Neural cell (in vitro differentiated cells): ENCODE results near the gene PEF1. TPM values are rescaled to one million over a fixed set of nuclear protein-coding genes. Genes with fewer than 3 reads are reported as not detected.

Experiments used
- H2AFZ ChIP-seq: fragments of 200-600, 300-800 bp; sonication (generic), shearing (Covaris generic); 2 replicates; pipeline ENCODE4 v1.6.0; 2014; ENCODE audit warnings: low read depth, mild to moderate bottlenecking, antibody characterized with exemption, low read length, moderate library complexity
- H3F3A ChIP-seq: fragments of 200-600 bp; shearing (Covaris generic); 2 replicates; pipeline ENCODE4 v1.6.1; 2016; ENCODE audit warnings: mild to moderate bottlenecking, moderate library complexity, mixed read lengths, antibody characterized with exemption, low read length; ENCODE audit not compliant: insufficient read depth, poor library complexity, severe bottlenecking
- H3K27ac ChIP-seq: fragments of 200-600, 300-800 bp; sonication (generic), shearing (Covaris generic); 2 replicates; pipeline ENCODE4 v1.5.1; 2014; ENCODE audit warnings: mild to moderate bottlenecking, low read length, moderate library complexity
- H3K27me3 ChIP-seq: fragments of 300-800, 200-600 bp; sonication (generic), shearing (Covaris generic); 2 replicates; pipeline ENCODE4 v1.6.0; 2014; ENCODE audit warnings: mild to moderate bottlenecking, low read depth, low read length, moderate library complexity; ENCODE audit not compliant: insufficient read depth
- H3K36me3 ChIP-seq: fragments of 300-800, 200-600 bp; sonication (generic), shearing (Covaris generic); 2 replicates; pipeline ENCODE4 v1.5.1; 2014; ENCODE audit warnings: mild to moderate bottlenecking, antibody characterized with exemption, low read length, moderate library complexity; ENCODE audit not compliant: insufficient read depth
- H3K4me2 ChIP-seq: fragments of 300-800, 200-600 bp; sonication (generic), shearing (Covaris generic); 2 replicates; pipeline ENCODE4 v1.6.0; 2014; ENCODE audit warnings: mild to moderate bottlenecking, low read length
- H3K4me3 ChIP-seq: fragments of 300-800, 200-600 bp; sonication (generic), shearing (Covaris generic); 2 replicates; pipeline ENCODE4 v1.5.1; 2014; ENCODE audit warnings: mild to moderate bottlenecking, low read length, moderate library complexity
- H3K79me2 ChIP-seq: fragments of 200-600 bp; shearing (Covaris generic); replicated peaks from 2 replicates; pipeline ENCODE4 v1.6.0; 2014; ENCODE audit warnings: mild to moderate bottlenecking, low read length, moderate library complexity; ENCODE audit not compliant: insufficient read depth
- H3K9ac ChIP-seq: fragments of 300-800, 200-600 bp; sonication (generic), shearing (Covaris generic); 2 replicates; pipeline ENCODE4 v1.6.1; 2016; ENCODE audit warnings: mild to moderate bottlenecking, low read length, mixed read lengths
- H3K9me2 ChIP-seq: fragments of 200-600 bp; shearing (Covaris generic); 2 replicates; pipeline ENCODE4 v1.6.1; 2016; ENCODE audit warnings: mild to moderate bottlenecking, low read length, mixed read lengths; ENCODE audit not compliant: insufficient read depth
- H3K9me3 ChIP-seq: fragments of 200-600, 300-800 bp; sonication (generic), shearing (Covaris generic); 2 replicates; pipeline ENCODE4 v1.6.1; 2016; ENCODE audit warnings: mild to moderate bottlenecking, mixed run types, low read length, moderate library complexity, mixed read lengths
- H4K20me1 ChIP-seq: fragments of 200-600 bp; shearing (Covaris generic); 2 replicates; pipeline ENCODE4 v1.6.1; 2016; ENCODE audit warnings: mild to moderate bottlenecking, mixed run types; ENCODE audit not compliant: insufficient read depth
- EP300 ChIP-seq: fragments of 450-650 bp; conservative IDR thresholded peaks from 2 replicates; pipeline ENCODE4 v1.6.1; 2014; ENCODE audit warnings: antibody characterized with exemption, mild to moderate bottlenecking, moderate library complexity; ENCODE audit not compliant: poor library complexity, severe bottlenecking
- EZH2 ChIP-seq: fragments of 200-600, 300-800 bp; shearing (Covaris generic), sonication (generic); IDR thresholded peaks from 2 replicates; pipeline ENCODE4 v1.6.1; 2014; ENCODE audit warnings: antibody characterized with exemption, low read length, borderline replicate concordance, mild to moderate bottlenecking; ENCODE audit not compliant: insufficient read depth, poor library complexity, severe bottlenecking
- MXI1 ChIP-seq: fragments of 450-650 bp; conservative IDR thresholded peaks from 2 replicates; pipeline ENCODE4 v1.6.1; 2014; ENCODE audit warnings: antibody characterized with exemption, mild to moderate bottlenecking; ENCODE audit not compliant: poor library complexity, severe bottlenecking
- POLR2AphosphoS5 ChIP-seq: IDR thresholded peaks from 2 replicates; pipeline ENCODE4 v1.6.1; 2012
- RAD21 ChIP-seq: fragments of 450-650 bp; conservative IDR thresholded peaks from 2 replicates; pipeline ENCODE4 v1.6.1; 2014; ENCODE audit warnings: antibody characterized with exemption, mild to moderate bottlenecking, moderate library complexity
- SMC3 ChIP-seq: fragments of 450-650 bp; conservative IDR thresholded peaks from 2 replicates; pipeline ENCODE4 v1.6.1; 2014; ENCODE audit warnings: antibody characterized with exemption, mild to moderate bottlenecking, moderate library complexity; ENCODE audit not compliant: poor library complexity
- TAF1 ChIP-seq: IDR thresholded peaks from 2 replicates; pipeline ENCODE4 v1.6.1; 2012; ENCODE audit warnings: low read depth
- polyA plus RNA-seq: library from polyadenylated mRNA; depleted of rRNA; stranded (reverse); fragments of >200 nt; gene quantifications from 2 replicates; pipeline ENCODE4 v1.2.3, GENCODE V29; 2014
- TF ChIP-seq, protein P1 (sequence below): IDR thresholded peaks from 2 replicates; pipeline ENCODE4 v1.6.1; 2012; ENCODE audit warnings: borderline replicate concordance
- TF ChIP-seq, protein P2 (sequence below): fragments of 450-650 bp; IDR thresholded peaks from 2 replicates; pipeline ENCODE4 v1.5.1; 2014; ENCODE audit warnings: antibody characterized with exemption, mild to moderate bottlenecking, moderate library complexity; ENCODE audit not compliant: poor library complexity, severe bottlenecking

Gene PEF1
- polyA plus RNA-seq, 1 donor from 2014 or later: 48.2 TPM

DNA sequence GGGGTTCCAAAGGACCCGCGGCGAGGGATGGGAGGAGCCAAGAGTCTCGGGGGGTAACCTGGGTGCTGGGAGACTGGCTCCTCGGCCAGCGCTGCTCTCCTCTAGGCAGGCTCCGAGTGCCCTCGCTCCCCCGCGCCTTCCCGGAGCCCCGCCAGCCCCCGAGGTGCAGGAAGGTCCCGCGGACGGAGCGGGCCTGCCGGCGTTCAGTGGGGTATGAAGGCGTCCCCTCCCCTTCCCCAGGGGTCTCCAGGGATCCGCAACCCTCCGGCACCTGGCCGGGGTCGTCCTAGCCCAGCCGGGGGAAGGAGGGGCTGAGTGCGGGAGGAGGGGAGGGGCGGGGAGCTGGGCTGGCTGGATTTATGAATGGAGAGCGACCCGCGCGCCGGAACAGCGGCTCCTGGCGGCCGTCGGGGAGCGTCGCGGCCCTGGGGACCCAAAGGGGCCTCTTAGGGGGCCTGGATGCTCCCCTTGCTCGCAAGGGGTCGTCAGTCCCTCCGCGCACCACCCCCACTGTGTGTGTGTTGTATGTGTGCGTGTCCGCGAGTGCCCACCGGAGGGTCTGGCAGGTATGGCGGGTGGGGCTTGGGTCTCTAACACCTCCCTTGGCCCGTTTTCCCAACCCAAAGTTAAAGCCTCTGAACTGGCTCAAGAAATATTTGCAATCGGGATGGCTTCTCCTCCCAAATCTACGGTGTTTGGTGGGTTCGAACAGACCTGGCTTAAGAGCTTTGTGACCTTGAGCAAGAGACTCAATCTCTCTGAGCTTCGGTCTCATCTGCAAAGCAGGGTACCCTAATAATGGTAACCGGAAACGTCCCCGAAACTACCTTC lies 26.5 kb downstream of the PEF1 start:
- Histone ChIP-seq H3K4me2 (peak overlapping the region; percentile 62), H3K36me3 (no peaks in the 10 kb centered on the region), H3K4me3 (peak overlapping the region; percentile 80), H3K27me3 (peaks cover 18% of the 10 kb centered on the region), H3K9me2 (no peaks in the 10 kb centered on the region), H4K20me1 (no peaks in the 10 kb centered on the region), H3K9me3 (no peaks in the 10 kb centered on the region), H3F3A (no peaks in the 10 kb centered on the region), H3K27ac (no peak overlapping the region), H3K9ac (peak overlapping the region; percentile 66), H2AFZ (peak overlapping the region; percentile 40), H3K79me2 (no peaks in the 10 kb centered on the region)
- TF ChIP-seq EP300 (no peak), MXI1 (no peak), EZH2 (no peak), SMC3 (peak; percentile 69), POLR2AphosphoS5 (no peak), TAF1 (no peak), RAD21 (peak; percentile 56)
- TF ChIP-seq, protein P1, sequence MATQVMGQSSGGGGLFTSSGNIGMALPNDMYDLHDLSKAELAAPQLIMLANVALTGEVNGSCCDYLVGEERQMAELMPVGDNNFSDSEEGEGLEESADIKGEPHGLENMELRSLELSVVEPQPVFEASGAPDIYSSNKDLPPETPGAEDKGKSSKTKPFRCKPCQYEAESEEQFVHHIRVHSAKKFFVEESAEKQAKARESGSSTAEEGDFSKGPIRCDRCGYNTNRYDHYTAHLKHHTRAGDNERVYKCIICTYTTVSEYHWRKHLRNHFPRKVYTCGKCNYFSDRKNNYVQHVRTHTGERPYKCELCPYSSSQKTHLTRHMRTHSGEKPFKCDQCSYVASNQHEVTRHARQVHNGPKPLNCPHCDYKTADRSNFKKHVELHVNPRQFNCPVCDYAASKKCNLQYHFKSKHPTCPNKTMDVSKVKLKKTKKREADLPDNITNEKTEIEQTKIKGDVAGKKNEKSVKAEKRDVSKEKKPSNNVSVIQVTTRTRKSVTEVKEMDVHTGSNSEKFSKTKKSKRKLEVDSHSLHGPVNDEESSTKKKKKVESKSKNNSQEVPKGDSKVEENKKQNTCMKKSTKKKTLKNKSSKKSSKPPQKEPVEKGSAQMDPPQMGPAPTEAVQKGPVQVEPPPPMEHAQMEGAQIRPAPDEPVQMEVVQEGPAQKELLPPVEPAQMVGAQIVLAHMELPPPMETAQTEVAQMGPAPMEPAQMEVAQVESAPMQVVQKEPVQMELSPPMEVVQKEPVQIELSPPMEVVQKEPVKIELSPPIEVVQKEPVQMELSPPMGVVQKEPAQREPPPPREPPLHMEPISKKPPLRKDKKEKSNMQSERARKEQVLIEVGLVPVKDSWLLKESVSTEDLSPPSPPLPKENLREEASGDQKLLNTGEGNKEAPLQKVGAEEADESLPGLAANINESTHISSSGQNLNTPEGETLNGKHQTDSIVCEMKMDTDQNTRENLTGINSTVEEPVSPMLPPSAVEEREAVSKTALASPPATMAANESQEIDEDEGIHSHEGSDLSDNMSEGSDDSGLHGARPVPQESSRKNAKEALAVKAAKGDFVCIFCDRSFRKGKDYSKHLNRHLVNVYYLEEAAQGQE: no peak
- TF ChIP-seq, protein P2, sequence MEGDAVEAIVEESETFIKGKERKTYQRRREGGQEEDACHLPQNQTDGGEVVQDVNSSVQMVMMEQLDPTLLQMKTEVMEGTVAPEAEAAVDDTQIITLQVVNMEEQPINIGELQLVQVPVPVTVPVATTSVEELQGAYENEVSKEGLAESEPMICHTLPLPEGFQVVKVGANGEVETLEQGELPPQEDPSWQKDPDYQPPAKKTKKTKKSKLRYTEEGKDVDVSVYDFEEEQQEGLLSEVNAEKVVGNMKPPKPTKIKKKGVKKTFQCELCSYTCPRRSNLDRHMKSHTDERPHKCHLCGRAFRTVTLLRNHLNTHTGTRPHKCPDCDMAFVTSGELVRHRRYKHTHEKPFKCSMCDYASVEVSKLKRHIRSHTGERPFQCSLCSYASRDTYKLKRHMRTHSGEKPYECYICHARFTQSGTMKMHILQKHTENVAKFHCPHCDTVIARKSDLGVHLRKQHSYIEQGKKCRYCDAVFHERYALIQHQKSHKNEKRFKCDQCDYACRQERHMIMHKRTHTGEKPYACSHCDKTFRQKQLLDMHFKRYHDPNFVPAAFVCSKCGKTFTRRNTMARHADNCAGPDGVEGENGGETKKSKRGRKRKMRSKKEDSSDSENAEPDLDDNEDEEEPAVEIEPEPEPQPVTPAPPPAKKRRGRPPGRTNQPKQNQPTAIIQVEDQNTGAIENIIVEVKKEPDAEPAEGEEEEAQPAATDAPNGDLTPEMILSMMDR: peak; percentile 82

DNA sequence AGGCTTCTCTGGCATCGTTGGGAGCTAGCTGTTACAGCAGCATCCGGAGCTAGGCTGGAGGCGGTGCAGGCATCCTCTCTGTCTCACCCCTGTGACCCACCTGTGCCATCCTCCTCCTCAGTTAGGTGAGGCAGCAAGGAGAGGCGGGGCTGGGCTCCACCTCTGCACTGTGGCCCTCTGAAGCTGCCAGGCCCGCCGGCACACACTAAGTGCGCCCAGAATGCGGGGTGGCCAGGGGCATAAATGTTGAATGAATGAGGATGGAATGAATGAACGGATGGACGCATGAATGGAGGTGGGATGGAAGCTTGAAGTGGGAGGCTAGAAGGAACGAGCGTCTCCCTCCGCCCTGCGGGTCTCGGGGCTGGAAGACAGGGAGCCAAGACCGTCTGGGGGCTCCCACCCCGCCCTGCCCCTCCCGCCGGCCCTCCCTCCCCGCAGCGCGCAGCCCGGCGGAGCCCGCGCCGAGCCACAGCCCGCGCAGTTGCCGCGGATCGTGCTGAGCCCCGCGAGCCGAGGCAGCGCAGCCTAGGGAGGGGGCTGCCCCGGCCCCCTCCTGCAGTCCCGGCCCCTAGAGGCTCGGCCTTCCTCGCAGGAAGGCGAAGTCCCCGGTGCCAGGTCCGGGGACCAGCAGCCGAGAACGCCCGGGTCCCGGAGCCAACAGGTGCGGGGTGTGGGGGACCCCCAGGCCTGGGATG lies 27.3 kb downstream of the PEF1 start, which contains the start of gene HCRTR1:
Gene HCRTR1 (plus strand): TSS at position 472 of the 698 bp plus-strand sequence. CDS start 1,504 bp downstream, outside the sequence.
- H4K20me1 ChIP-seq: no peaks in the 10 kb centered on the region
- peaks cover 18% of the 10 kb centered on the region for H3K27me3 ChIP-seq
- TF ChIP-seq EP300: no peak
- H3K4me2 ChIP-seq: peak within 1 kb of the TSS; percentile 62
- peak within 1 kb of the TSS; percentile 66 for H3K9ac ChIP-seq
- H3K27ac ChIP-seq: no peak within 1 kb of the TSS
- H3K4me3 ChIP-seq: peak within 1 kb of the TSS; percentile 80
- no peaks in the 10 kb centered on the region for H3K79me2 ChIP-seq
- no peaks in the 10 kb centered on the region for H3K9me3 ChIP-seq
- no peaks in the 10 kb centered on the region for H3K9me2 ChIP-seq
- H2AFZ ChIP-seq: peak within 1 kb of the TSS; percentile 40
- no peaks in the 10 kb centered on the region for H3K36me3 ChIP-seq
- H3F3A ChIP-seq: no peaks in the 10 kb centered on the region
